Panc1 (cell line): ENCODE results near the gene DSG1.

ENCODE experiments used
- POLR2AphosphoS5 ChIP-seq: IDR thresholded peaks from 2 replicates; pipeline ENCODE4 v1.6.1; 2012; ENCODE audit warnings: mild to moderate bottlenecking, low read depth, low read length, moderate library complexity
- SIN3A ChIP-seq: IDR thresholded peaks from 2 replicates; pipeline ENCODE4 v1.6.1; 2012; ENCODE audit warnings: low read depth, mild to moderate bottlenecking, low read length, moderate library complexity, borderline replicate concordance; ENCODE audit not compliant: insufficient read depth
- TCF7L2 ChIP-seq: IDR thresholded peaks from 2 replicates; pipeline ENCODE4 v1.6.1; 2011; ENCODE audit warnings: mild to moderate bottlenecking, low read depth, low read length, inconsistent platforms
- TF ChIP-seq, protein P1 (sequence below): fragments of 450-650 bp; IDR thresholded peaks from 2 replicates; pipeline ENCODE4 v1.5.1; 2017; ENCODE audit warnings: mild to moderate bottlenecking

DNA sequence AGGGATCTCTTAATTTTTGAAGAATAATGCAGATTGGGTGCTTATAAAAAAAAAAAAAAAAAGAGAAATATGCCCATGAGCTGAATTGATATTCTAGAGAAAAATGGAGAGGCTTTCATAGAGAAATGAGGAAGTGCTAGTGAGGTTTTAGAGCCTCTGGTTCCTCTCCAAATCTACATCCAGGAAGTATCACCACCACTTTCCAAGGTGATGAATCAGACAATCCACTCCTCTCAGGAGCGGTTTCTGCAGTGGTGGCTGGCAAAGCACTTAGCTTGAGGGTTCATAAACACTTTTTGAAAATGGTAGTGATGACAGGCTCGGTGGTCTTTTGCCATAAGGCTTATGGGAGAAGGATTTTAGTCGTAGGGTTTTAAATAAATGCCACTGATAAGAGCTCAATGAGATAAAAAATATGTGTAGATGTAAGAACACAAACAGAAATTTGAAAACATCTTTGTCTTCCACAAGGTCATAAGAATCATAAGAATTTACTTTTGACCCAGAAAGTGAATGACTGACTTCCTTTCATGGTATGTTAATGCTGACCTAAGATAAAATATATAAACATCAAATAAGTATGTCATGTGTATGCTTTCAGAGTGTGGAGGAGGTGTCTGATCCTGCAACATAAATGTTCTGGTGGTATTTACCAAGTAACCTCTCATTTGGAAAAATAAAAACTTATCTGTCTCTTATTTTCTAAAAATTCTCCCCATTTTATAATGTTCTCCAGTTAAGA, 42.1 kb upstream of the DSG1 start:
- TF ChIP-seq, protein P1, sequence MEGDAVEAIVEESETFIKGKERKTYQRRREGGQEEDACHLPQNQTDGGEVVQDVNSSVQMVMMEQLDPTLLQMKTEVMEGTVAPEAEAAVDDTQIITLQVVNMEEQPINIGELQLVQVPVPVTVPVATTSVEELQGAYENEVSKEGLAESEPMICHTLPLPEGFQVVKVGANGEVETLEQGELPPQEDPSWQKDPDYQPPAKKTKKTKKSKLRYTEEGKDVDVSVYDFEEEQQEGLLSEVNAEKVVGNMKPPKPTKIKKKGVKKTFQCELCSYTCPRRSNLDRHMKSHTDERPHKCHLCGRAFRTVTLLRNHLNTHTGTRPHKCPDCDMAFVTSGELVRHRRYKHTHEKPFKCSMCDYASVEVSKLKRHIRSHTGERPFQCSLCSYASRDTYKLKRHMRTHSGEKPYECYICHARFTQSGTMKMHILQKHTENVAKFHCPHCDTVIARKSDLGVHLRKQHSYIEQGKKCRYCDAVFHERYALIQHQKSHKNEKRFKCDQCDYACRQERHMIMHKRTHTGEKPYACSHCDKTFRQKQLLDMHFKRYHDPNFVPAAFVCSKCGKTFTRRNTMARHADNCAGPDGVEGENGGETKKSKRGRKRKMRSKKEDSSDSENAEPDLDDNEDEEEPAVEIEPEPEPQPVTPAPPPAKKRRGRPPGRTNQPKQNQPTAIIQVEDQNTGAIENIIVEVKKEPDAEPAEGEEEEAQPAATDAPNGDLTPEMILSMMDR, result no peak
- TF ChIP-seq POLR2AphosphoS5, result no peak
- no peak for TF ChIP-seq TCF7L2
- TF ChIP-seq SIN3A, result no peak
